Loucy (cell line): Measurements from ENCODE around the gene METTL4.

Experiments used
- EZH2phosphoT487 ChIP-seq: fragments of 200-600 bp; IDR thresholded peaks from 2 replicates; pipeline ENCODE4 v1.6.1; 2018; ENCODE audit warnings: antibody characterized with exemption, mild to moderate bottlenecking, moderate library complexity, borderline replicate concordance
- TF ChIP-seq, protein P1 (sequence below): fragments of 200-600 bp; sonication (generic); conservative IDR thresholded peaks from 2 replicates; pipeline ENCODE4 v1.5.1; 2014; ENCODE audit warnings: mild to moderate bottlenecking, antibody characterized with exemption, low read length

DNA sequence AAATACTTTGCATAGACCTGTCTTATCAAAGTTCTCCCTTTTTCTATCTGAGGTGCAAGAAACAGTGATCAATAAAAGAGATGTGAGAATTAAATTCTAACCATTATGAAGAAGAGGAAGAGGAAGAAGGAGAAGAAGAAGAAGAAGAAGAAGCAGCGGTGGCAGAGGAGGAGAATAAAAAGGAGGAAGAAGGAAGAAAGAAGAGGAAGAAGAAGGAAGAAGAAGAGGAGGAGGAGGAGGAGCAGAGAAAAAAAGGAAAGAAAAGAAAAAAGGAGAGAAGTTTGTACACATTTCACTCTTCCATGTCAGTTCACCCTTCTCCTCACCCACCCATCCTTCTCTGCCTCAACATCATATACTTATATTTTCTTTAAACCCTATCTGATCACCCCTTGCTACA is 68.4 kb downstream of the METTL4 start:
- TF ChIP-seq, protein P1, sequence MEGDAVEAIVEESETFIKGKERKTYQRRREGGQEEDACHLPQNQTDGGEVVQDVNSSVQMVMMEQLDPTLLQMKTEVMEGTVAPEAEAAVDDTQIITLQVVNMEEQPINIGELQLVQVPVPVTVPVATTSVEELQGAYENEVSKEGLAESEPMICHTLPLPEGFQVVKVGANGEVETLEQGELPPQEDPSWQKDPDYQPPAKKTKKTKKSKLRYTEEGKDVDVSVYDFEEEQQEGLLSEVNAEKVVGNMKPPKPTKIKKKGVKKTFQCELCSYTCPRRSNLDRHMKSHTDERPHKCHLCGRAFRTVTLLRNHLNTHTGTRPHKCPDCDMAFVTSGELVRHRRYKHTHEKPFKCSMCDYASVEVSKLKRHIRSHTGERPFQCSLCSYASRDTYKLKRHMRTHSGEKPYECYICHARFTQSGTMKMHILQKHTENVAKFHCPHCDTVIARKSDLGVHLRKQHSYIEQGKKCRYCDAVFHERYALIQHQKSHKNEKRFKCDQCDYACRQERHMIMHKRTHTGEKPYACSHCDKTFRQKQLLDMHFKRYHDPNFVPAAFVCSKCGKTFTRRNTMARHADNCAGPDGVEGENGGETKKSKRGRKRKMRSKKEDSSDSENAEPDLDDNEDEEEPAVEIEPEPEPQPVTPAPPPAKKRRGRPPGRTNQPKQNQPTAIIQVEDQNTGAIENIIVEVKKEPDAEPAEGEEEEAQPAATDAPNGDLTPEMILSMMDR = no peak
- TF ChIP-seq EZH2phosphoT487 = no peak
